ENCODE results near the gene CCDC3.

The CCDC3 gene

DNA sequence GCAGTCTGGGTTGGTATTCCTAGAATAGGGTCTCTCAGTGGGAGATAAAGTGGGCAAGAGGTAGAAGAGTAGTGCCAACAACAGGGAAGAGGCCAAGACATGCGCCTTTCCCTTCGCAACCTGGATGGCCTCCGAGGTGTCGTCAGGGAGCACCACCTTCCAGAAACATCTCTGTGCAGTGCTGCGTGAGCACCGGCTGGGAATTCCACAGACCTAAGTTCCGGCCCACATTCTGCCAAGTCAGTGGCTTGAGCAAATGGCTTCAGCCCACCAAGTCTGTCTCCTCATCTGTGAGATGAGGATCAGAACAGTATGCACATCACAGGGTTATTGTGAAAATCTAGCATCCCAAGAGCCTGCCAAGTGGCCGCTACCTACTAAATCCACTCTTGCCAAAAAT is 40.6 kb downstream of the CCDC3 start:
- DNase-seq: no peak

DNA sequence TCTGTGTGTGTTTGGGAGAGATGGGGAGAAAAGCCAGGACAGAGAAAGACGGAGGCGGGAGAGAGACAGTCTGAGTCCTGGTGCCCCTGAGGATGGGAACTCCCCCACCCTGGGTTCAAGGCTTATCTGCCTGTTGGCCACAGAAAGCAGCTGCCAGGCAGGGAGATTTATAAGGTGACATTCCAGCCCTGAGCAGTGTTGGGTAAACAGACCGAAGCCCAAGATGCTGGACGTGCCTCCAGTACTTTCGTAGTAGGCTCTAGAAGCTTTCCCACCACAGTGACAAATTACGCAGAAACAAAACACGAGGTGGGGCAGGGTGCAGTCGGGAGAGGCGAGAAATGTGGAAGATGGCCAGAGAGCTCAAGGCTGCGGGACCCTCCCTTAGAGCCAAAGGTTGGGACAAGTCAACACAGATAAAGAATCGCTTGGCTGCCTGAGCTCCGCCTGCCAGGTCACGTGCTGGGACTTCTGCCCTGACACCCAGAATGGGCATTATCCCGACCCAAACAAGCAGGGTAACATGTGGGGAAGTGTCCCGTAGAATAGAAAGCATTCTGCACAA is 41.1 kb downstream of the CCDC3 start:
- no peak for DNase-seq

DNA sequence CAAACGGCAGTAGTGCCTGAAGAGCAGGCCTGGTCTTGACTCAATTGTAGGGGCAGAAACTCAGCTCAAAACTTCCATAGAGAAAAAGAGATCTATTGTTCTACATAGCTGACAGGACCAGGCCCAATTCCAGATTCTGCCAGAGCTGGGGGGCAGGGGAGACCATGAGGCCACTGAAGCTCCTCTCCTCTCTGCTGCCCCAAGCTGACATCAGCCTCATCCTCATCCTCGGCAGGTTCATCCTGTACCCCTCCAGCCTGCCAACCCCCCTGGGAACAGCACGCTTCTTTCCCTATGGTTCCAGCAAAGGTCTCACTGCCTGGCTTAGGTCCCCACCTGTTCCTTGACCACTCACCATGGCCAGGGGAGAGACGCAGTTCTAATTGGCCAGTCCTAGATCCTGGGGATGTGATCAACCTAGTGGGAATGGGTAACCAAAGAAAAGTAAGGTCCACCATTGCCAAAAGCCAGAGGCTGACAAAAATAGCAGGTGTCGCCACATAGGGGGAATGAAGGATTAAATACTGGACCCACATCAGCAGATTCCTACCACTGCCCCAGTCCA is 42.9 kb downstream of the CCDC3 start:
- no peak for DNase-seq

DNA sequence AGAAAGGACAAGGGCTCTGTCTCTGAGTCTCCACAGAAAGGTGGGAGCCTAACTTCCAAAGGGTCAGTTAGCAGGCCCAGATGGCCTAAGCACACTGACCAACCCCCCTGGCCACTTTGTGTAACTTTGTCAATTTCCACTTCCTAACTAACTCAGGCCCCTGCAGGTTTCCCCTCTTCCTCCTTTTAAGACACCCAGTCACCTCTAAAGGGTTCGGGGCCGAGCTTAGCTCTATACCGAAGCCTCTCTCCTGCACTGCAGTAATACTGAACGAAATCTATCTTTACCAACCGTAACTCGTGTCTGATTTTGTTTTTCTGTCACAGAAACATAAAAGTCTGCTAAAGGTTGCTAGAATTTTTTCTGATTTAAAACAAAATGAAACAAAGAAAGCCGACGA is 44.4 kb downstream of the CCDC3 start:
- DNase-seq: no peak

DNA sequence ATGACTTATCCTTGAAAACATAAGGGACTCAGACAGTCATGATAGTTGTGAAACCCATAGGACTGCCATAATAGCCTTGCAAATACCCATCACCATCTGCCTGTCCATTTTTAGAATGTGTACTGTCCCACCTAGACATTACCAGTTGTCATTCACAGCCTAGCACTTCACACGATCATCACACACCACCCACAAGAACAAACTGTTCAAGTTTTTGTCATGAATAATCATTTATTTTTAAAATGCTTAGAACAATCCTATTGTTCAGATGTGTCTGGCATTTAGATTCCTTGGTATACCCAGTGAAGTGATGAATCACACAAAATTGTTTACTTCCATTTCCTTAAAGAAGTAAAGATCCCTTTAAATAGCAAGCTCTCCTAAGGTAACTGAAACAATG is 46.6 kb downstream of the CCDC3 start:
- no peak for DNase-seq

DNA sequence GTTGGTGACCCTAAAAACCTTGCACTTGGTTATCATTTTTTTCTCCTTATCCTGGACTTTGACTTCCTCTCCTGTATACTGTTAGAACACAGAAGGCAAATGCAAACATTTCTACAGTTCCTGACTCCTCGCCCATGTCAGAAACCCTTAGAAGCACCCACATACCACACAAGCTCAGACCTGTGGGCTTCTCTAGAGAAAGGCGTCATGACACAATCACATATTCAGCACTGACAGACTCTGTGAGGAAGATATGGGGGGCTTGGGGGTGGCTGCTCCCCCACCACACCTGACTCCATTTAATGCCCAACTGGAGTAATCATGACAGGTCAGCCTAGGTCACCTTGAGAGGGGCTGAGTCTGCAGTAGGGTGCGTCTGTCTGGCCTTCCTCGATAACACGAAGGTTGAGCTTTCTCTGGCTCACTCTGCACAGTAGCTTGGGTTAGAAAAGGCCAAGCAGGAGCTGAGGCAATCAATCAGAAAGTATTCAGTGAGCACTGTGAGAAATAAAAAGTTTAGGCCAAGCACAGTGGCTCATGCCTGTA is 50.9 kb downstream of the CCDC3 start:
- DNase-seq: no peak

DNA sequence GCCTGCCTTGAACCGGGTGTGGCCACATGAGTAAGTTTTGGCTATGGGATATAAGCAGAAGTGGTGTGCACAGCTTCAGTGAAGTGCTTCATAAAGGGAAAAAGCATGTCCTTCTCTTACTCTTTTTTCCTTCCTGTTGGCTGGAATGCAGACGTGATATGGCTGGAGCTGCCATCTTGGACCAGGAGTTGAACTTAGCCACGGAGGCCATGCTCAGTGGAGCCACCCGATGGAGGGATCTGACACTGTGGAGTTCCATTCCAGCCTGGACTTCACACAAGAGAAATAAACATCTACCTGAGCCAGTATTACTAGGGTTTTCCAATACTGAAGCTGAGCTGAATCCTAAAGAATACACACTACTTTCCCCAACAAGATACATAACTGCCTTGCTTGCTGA is 52.3 kb downstream of the CCDC3 start:
- no peak for DNase-seq

DNA sequence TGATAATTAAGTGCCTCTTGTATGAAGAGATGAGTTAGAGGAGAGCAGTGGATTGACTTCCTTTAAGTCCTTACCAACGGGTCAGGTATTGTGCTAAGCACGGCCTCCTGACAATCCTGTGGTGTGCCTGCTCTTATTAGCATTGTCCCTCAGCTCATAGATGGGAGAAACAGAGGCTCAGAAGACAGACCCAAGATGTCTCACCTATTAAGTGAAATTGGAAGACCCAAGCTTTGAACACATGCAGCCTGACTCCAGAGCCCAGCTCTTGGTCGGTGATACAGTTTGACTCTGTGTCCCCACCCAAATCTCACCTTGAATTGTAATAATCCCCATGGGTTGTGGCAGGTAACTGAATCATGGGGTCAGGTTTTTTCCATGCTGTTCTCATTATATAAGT is 53.8 kb downstream of the CCDC3 start:
- DNase-seq: no peak

DNA sequence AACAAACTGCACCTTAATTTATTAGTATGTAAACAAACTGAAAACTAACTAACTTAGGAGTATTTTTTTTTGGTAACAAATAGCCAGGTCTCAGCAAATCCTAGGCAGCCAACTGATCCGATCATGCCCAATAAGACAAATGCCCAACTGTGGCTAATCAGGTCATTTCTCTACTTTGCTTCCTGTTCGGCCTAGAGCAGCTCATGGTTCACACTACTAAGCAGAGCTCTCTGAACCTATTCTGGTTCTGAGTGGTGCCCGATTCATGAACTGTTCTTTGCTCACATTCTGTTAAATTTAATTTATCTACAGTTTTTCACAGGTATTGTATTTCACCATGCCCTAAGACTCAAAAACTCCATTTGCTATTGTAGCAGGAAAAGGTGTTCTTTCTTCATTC is 55.1 kb downstream of the CCDC3 start:
- DNase-seq: no peak

DNA sequence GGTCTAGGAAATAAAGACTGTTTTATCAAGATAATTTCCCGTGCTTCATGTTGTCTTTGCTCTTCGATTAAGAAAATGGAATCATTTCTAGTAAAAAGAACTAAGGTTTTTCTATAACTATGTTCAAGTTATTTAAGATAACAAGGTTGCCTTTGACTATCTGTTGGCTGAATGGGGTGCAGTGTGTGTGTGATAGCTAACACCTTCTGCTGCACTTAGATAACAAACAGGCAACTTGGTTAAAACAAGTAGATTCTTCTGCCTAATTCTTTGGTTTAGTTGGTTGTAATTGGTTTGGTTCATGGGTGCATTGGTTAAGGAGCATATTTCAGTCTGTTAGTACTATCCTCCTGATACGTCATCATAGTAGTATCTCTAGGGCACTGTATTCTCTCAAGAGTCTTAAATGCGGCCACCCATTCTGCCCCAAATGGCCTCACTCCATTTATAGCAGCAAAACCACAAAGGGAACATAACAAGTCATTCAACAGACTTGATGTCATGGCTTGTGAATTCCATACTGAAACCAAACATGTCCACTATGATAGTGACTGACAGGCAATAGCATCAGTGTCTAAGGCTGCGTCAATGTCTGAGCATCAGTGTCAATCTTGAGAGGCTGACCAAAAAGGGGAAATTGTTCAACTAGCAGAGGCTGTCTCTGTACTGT is 55.7 kb downstream of the CCDC3 start:
- DNase-seq: no peak

DNA sequence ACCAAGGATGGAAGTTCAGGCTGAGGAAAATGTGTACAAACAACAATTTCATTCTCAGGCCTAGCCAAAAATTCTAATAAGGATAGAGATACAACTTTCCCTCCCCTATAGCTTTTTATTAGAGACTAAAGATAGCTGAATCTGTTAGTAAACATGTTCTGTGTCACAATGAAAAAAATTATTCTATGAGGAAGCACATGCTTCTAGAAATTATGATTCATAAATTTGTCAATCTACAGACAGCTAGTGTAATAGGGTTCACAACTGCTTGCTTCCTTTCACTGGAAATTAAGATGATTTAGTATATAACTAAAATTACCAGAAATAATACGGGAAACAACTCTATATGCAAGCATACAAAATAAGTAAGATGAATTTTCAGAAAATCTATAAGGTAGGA is 56.6 kb downstream of the CCDC3 start:
- no peak for DNase-seq

DNA sequence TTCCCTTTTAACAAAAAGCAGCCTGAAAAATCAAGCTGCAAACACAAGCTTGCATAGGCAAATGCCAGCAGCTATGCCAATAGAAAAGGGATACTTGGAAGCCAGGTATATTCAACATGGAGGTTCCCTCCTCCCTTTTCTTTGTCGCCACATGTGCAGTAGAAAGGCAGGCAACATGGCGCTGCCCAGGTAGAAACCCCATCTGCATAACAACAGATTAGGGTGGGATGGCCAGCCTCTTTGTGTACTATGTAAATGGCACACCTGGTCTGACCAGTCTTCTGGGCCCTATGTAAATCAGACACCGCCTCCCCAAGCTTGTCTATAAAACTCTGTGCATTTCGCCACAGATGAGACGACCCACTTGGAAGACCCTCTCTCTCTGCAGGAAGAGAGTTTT is 58.1 kb downstream of the CCDC3 start:
- no peak for DNase-seq

DNA sequence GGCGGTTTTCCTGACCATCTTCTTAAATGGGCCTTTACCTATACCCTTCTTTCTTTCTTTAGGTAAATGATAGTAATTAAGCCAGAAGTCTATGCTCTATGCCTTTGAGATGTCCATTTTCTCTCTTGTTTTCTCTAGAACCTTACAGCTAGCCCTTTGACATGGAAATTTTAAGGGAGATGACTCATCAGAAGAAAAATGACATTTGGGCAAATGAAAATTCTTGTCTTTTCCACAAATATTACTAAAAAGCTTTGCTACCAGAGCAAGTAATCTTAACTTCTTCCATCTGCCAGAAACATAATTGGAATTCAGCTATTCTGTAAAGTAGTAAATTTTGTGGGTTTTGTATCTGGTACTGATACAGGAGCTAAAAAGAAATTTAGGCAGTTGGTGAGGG is 59.5 kb downstream of the CCDC3 start:
- no peak for DNase-seq

DNA sequence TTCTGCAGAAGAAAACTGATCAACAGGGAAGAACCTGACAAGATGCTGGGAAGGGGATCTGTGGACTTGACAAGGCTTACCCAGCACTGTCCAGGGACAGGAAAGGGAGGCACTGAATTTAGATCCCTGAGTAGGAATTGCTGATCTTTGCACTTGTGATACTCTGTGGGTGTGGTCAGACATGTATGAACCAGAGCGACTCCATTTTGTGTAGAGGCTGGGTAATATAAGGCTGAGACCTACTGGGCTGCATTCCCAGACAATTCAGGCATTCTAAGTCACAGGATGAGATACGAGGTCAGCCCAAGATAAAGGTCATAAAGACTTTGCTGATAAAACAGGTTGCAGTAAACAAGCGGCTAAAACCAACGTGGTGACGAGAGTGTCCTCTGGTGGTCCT is 60.7 kb downstream of the CCDC3 start:
- DNase-seq: no peak

DNA sequence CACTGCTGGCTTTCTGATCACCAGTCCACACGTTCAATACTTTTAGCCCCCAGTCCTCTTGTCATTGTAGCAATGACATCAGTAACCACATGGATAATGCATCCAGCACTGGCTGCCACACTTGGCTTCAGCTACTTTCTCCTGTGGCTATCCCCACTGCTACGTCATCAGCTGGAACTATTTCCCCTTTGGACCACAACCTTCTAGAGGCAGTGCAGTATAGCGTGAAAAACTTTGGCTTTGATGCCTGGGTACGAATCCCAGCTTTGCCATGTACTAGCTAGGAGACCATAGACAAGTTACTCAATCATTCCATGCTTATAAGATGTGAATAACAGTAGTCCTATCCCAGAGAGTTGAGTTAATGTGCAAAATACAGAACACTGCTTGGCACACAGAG is 63.2 kb downstream of the CCDC3 start:
- no peak for DNase-seq

DNA sequence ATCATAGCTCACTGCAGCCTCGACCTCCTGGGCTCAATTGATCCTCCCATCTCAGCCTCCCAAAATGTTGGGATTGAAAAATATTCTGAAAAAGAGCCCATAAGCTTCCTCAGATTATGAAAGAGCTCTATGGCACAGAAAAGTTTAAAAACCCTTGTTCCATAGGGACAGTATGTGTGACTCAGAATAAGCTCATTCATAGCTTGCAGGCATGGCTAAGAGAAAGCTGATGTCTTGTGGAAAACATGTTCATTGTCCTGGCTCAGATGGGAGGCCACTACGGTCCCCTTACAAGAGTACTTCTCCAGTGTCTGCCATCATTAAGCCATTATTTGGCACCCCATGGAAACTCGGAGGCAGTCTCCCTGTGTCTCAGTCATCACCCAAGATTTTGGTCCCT is 64.0 kb downstream of the CCDC3 start:
- DNase-seq: no peak

DNA sequence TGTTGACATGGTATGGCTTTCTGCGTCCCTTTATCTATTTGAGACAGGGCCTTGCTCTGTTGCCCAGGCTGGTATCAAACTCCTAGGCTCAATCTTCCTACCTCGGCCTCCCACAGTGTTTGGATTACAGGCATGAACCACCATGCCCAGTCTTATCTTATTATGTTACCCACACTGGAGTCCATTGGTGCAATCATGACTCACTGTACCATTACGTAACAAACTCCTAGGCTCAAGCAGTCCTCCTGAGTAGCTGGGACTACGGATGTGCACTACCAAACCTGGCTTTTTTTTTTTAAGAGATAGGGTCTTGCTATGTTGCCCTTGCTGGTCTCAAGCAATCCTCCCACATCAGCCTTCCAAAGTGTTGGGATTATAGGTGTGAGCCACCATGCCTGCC is 66.7 kb downstream of the CCDC3 start:
- peak; percentile 32 to 39 for DNase-seq

DNA sequence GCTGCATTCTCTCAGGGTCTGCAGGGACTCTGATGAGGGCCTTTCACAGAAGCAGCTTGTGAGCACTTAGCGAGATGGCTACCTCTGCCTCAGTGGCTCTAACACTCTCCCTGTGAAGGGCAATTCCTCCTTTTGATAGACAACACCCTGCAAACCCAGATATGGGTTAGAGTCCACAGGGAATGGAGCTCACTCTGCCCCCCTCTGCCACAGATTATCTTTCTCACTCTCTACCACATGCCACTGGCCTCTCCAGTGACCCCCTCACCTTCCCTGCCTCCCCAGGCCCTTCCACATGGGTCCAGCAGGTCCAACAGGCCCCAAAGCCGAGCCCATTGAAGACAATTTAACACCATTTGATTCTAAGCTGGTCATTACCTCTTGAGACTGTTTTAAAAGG is 72.1 kb downstream of the CCDC3 start:
- DNase-seq: no peak

DNA sequence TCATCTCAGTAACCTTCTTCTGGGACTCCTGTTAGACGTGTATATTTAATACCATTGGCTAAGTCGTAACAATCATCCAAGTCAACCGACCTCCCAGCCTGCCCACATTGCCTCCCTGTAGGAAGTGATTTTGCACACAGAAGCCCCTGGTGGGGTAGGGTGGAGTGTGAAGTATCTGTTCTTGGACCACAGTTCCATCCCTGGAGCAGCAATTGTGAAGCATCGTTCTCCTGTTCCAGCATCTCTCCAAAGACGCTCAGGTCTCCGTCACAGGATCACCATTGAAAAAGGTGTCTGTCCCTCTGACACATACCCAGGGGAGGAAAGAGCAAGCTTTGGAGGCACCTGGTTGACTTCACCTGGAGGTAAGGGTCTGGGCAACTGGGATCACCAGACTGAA is 72.9 kb downstream of the CCDC3 start:
- DNase-seq: no peak

DNA sequence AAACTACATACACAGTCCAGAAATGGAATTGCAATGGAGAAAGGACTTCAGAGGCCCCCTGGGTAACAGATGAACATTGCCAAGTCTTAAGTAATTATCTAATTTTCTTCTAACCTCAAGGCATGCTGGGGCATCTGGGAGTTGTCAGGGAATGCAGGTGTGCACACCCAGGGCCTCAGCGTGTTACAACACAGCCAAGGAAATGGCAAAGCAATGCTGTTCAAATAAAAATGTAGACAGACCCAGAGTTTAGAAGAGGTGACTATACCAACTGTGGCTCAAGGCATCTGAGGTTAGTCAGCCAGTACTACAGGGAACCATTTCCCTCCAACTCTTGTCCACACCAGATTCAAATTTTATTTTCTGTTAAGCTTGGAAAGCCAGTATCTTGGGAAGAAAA is 73.6 kb downstream of the CCDC3 start:
- no peak for DNase-seq

DNA sequence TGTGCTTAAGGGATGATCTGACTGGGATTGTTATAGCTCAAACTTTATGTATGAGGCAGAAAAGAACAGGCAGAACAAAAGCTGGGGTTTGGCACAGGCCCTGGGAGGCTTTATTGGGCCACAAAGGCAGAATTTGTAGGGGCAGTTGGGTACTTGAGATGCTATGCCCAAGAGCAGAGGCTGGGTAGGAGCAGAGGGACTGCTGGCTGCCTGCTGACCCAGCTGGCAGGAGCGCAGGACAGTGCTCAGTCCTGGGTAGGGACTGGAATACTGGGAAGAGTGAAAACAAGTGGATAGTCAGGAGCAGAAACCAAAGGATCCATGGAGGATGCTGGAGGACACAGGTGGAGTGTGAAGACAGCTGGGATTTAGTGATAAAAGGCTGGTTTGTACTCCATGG is 75.7 kb downstream of the CCDC3 start:
- DNase-seq: no peak

DNA sequence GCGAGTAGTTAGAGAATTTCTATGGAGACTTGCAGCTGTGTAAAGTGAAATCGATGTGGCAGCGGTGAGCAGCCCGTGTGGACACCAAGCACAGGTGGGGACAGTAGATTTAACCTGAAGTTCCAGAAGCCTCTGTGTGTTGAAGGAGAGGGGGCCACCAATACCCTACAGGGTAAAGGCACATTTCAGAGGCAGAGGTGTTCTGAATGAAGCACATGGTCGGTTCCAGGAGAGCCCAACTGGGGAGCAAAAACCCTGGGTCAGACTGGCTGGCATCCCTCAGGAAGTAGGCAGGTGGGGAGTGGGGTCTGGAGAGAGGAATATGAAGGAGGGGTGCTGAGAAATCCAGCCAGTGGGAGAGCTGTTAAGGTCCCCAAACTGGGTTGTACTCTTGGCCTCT is 76.6 kb downstream of the CCDC3 start:
- no peak for DNase-seq

DNA sequence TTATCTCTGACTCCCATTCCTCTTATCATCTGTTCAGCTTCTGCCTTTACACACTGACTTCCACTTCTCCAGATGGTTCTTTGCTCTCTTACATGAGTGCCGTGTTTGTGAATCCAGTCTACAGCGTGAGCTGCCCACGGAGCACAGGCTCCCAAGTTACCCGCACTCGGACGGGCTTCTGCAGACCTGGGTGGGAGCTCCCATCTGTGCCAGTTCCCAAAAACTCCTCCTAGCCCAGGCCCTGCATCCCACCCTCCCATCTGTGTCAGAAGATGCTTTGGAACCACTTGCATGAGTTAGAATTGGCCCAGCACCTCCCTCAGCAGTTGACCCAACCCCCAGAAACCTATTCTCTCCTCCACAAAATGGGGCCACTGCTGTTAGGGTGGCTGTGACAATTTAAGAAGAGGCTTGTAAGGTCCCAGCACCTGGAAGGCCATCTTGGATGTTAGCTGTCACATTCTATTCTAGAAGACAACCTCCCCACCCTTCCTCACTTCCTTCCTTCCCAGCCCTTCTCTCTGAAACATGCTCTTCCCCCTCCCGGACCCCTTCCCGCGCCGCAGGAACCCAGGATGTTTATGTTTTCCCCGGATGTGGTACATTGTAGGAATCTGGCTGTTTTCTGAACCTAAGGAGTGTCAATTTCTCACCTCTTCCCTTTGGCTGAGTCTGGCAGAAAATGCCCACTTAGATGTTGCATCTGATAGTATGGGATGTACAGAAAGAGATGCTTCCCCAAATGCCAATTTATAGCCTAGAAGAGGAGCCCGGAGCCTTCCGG is 79.2 kb downstream of the CCDC3 start:
- no peak for DNase-seq

DNA sequence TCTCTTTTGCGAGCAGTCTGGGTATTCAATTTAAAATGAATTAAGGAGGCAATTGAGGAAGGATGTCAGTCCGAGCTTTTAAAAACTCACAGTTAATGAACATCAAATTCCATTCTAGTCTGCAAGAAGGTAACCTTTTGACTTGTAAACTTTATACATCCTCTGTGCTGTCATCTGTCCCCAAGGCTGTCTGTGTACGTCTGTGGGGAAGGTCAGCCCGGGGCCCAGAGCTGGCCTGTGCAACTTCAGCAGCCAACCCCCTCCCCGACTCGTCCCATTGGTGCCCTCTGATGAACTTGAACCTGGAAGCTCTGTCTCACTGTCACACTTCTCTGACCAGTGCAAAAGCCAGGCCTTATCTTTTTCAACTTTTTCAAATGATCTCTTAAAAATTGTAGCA is 80.3 kb downstream of the CCDC3 start:
- DNase-seq: no peak

Measured in inflammatory macrophage (primary cell).